MV-4-11 (cell line): ENCODE results near the gene TRIP13.
"Not testable (repeated sequence)": the region's sequence is repeated elsewhere in the genome, so short reads cannot be mapped to it uniquely, and the experiment has no call there.

Source experiments
- DNase-seq: peaks from one replicate; lab custom pipeline; 2025; lab: John Stamatoyannopoulos, UW

TRIP13 gene

GRCh38 chr5:936149-937144 is 43.8 kb downstream of the TRIP13 start:
- DNase-seq = no peak

- no peak for DNase-seq
Measured at GRCh38 chr5:937151-937924, 44.7 kb downstream of the TRIP13 start.

DNA sequence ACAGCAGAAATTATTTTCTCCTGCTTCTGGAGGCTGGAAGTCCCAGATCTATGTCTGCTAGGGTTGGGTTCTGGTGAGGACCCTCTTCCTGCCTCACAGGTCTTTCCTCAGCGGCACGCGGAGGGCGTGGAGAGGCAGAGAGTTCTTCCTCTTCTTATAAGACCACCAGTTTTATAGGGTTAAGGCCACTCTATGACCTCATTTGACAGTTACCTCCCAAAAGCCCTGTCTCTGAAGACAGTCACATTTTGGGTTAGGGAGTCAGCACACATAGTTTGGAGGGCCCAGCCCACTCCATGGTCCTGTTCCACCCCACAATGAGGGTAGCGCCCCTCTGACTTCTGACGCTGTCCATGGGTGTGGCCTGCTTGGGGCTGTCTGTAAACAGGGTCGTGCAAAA is 46.7 kb downstream of the TRIP13 start:
- no peak for DNase-seq

GRCh38 chr5:940741-941140 is 48.1 kb downstream of the TRIP13 start:
- not testable (repeated sequence) for DNase-seq

DNA sequence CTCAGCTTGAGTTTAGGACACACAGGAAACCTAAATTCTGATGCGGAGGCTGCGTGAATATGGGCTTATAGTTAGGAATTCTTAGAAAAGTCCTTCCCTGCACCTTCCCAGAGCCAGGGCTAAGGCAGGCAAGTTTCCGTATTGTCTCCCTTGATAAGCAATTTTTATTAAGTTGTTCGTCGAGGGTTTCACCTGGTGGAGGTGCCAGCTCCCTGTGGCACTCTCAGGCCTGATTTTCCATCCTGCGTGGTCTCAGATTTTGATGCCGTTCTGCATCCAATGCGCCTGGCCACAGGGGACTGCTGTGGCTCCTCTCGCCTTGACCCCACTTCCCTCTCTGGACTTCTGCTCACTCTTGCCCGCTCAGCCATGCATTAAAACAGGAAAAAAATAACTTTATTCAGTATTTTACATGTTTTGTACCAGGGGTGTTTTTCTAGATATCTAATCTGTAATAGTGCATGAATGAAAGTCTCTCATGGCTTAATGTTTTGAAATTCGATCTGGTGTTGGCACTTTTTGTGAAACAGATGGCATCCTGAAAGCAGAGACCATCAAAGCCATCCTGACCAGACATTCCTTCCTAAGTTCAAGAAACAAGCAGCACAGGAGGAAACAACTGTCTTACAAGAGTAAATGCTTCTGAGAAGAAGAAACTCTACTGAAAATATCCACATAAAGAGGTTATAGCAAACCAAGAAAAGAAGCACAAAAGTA is 50.7 kb downstream of the TRIP13 start:
- DNase-seq = no peak

GRCh38 chr5:943918-944620 is 51.4 kb downstream of the TRIP13 start:
- no peak for DNase-seq

DNA sequence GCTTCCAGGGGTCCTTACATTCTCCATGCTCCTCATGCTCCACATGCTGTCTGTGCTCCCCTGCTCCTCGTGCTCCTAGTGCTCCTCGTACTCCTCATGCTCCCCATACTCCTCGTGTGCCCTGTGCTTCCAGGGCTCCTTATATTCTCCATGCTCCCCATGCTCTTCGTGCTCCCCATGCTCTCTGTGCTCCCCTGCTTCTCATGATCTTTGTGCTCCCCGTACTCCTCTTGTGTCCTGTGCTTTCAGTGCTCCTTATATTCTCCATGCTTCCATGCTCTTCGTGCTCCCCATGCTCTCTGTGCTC is 51.9 kb downstream of the TRIP13 start:
- DNase-seq = no peak

- DNase-seq = peak; percentile 12
Measured at GRCh38 chr5:944992-945685, 52.5 kb downstream of the TRIP13 start.

GRCh38 chr5:945691-946551 is 53.2 kb downstream of the TRIP13 start:
- DNase-seq = no peak

GRCh38 chr5:946720-947625 is 54.3 kb downstream of the TRIP13 start:
- DNase-seq = no peak

DNA sequence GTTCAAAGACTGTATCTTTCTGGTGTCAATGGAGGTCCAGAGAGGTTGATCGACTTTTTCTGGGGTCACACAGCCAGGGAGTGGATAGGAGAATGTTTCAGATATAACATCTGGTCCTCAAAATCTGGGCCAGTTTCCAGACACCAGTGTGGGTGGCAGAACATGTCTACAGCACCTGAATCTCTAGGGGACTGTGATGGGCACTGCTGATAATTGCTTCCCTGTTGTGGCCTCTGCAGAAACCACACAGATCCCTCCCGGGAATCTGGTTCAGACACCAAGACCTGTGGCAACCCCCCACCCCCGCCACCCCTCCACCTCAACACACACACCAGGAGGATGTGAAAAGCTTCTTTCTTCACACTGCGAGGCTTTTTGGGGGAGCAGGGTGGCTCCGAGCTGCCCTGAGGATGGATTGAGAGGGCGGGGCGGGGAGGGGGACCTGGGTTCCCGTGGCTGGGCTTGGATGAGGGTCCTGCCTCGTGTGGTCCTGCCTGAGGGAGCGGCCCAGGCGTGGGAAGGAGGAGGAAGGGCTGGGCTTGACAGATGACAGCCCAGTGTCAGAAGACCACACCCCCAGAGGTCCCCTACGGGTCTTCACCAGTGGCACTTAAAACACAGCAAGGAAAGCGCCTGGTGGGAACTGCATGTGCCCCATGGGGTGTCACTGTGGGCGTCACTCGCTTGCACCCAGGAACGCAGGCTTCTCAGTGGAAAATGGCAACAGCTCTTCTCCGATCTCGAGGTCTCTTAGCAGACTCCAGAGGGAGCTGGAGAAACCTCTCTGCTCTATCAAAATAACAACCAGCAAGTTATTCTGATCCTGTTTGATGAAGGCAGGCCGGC is 55.2 kb downstream of the TRIP13 start:
- DNase-seq = peak; percentile 41

DNA sequence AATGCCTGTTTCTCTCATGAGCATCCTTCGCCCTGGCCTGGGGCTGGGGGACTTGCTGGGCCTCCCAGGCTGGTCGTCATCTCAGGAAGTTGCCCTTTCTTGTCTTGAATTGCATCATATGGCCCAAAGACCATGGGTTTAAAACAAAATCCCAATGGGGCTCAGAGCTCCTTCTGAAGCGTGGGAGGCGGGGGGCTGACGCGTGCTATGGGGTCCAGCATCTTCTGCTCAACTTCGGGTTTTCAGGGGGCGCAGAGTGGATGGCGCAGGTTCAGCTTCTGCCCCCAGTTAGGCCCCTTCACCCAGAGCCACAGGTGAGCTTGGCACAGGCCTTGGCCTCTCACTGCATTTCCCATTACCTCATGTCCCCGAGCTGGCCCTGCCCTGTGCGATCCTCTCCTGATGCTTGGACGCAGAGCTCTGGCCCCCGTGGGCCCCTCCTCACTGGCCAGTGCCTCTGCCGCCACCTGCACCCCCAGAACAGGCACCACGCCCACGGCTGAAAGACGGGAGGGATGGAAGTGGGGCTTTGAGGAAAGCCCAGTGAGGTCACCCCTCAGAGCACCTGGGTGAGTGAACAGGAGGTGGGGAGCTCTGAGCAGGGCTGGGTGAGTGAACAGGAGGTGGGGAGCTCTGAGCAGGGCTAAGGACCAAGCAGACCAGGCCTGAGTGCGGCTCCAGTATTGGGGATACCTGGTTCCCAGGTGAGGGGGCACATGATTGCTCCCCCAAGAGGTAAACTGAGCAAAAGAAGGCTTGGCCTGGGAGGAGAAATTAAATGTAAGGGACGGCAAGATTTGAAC is 56.0 kb downstream of the TRIP13 start:
- DNase-seq = no peak

DNA sequence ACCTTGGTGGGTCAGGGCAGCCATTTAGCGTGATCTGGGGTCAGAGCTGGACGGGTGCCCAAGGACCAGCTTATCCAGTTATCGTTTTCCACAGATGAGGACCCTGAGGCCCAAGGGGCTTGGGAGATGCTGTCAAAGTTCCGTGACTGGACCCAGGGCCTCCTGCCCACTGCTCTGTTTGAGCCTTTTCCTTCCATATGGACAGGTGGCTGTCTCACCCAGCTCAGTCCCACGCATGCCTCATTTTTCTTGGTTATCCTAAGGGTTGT is 56.5 kb downstream of the TRIP13 start:
- no peak for DNase-seq

DNA sequence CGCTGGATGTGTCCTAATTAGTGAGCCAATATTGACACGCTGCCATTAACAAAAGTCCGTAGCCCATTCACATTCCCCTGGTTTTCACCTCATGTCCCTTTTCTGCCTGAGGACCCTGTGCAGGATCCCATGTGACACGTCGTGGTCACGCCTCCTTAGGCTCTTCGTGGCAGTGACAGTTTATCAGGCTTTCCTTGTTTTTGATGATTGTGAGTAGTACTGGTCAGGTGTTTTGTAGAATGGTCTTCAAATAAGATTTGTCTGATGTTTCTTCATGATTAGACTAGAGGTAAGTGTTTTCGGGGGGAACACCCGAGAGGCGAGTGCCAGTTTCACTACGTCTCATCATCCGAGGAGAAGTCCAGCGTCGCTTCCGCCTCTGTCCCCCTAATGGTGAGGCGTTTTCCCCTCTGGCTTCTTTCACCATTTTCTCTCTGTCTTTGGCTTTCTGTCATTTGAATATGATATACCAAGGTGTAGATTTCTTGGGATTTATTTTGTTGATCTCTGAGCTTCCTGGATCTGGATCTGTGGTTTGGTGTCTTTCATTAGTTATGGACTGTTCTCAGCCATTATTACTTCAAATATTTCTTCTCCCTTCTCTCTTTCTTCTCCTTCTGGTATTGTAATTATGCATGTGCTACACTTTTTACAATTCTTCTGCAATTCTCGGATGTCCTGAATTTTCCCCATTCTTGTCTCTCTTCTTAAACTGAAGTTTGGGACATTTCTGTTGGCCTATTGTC is 57.3 kb downstream of the TRIP13 start:
- no peak for DNase-seq

DNA sequence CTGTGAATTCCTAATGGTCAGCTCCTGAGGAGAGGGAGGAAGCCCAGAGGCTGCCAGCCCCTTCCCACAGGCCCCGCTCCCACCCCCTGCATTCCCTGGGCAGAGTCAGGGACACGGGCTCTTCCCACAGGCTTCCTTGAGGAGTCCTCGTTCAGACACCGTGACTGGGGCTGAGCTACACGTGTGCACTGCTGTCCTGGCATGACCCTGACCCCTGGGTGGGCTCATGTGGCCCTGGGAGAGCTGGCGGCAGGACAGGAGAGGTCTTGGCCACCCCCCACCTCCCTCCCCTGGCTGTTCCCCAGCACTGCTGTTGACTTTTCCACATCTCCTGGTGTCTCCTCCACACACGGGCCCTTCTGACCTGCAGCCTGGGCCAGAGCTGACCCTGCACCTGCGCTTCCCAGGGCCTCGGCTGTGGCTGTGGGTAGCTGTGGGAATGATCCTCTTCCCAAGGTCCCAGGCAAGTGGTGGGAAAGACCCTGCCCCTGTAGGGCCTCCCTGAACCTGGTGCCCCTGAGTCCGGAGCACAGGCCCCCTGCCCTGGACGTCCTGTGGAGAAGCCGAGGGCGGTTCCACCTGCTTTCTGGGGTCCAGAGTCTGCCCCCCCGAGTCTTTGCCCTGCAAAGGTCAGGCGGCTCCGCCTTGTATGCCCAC is 59.4 kb downstream of the TRIP13 start:
- no peak for DNase-seq

- no peak for DNase-seq
Measured at GRCh38 chr5:952597-953271, 60.0 kb downstream of the TRIP13 start.
